Stimulated activated CD8-positive, alpha-beta memory T cell treated with anti-CD3 and anti-CD28 coated beads, Interleukin-4, amount 100 ng/mL, for 1 hour (primary cell): ENCODE results near the gene RERE.

Experiments
- DNase-seq, 2 donors: peaks; one replicate each; pipeline ENCODE4 v3.0.0-alpha.2; 2020; ENCODE audit warnings: low read depth in 2 of 2, low spot score in 1 of 2

Gene RERE

GRCh38 chr1:8357329-8358101 lies 459.9 kb downstream of the RERE start:
- no peak for DNase-seq

DNA sequence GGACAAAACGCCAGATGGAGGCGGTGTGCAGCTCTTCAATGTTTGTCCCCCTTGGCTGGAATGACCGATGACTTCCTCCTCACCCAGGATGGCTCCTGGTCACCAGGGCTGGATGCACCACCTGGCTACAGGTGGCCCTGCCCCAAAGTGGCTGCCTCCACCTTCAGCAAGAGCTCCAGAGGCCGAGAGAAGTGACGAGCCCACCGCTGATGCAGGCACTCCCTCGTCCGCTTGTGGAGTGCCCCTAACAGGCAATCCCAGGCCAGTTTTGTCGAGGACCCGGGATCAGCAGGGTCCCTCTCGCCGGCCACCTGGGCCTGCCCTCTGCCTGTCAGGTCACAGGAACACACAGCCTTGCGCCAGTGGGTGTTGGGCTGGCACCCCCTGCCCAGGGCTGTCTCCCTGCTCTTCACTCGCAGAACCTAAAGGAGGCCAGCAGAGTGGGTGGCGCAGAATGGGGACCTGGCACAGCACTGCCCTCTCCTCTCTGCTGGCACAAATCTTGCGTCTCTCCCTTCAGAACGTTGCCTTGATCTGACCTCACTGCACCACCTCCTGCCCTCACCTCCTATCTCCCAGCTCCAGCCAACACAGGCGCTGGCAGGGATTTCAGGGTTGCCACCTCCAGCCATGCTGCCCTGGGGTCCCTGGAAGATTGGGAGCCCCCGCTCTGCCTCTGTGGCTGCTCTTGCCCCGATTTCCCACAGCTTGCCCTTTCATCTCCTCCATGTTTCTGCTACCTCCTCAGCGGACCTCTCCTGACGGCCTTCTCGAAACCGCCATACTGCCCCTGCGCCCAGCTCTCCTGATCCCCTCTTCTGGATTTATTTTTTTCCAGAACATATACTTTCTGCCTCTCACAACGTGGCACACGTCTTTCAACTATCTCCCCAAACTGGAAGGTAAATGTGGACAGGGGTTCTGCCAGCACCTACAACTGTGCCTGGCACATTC lies 460.9 kb downstream of the RERE start:
- no peak for DNase-seq

DNA sequence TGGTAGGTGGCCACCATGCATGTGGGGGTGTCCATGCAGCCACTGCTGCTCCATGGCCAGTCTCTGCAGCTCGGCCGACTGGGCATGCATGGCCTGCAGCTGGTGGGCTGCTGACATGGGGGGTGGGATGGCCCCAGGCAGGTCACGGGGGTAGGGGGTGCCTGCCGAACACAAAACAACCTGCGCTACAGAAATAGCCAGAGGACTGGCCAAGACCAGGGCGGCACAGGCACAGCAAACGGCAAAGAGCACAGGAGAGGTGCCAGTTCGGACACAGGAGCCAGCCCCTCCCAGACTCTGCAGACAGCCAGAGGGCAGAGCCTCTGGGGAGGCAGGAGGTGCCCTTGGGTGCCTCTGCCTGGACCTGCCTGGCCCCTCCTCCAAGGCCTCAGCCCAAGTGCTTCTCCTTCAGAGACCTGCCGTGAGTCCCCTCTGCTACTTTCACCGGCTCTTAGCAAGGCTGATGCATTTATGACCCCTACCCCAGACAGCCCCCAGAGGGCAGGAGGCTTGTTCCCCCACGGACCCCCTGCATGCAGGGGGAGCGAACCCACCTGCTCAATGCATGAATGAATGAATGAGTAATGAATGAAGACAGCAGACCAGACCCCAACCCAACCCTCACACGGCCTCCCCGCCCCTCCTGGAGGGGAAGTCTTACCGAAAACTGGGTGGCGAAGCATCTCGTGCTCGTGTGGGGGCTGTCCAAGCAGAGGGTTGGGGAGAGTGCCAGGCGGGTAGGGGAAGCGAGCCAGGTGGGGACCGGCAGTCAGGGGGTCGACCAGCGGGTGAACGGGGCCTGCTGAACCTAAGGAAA lies 461.8 kb downstream of the RERE start:
- no peak for DNase-seq

GRCh38 chr1:8354038-8354437 lies 463.4 kb downstream of the RERE start:
- no peak for DNase-seq

GRCh38 chr1:8352886-8353785 lies 464.3 kb downstream of the RERE start:
- no peak for DNase-seq

DNA sequence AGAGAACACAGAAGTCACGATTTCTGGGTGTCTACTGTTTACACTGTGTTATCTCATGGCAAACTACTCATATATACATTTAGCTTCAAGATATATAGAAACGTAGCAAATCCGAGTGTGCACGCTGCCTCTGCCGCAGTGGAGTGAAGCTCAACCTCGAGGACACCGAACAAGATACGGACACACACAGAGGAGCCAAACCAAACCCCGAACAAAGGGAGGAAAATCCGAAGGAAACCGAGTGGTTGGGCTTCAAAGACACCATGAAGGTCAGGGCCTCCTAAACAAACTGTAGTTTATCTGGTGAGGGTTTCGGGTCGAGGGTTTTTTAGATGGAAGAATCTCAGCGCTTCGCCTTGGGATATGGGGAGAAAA lies 465.0 kb downstream of the RERE start:
- DNase-seq, result no peak

GRCh38 chr1:8351693-8352470 lies 465.6 kb downstream of the RERE start:
- DNase-seq, result no peak

DNA sequence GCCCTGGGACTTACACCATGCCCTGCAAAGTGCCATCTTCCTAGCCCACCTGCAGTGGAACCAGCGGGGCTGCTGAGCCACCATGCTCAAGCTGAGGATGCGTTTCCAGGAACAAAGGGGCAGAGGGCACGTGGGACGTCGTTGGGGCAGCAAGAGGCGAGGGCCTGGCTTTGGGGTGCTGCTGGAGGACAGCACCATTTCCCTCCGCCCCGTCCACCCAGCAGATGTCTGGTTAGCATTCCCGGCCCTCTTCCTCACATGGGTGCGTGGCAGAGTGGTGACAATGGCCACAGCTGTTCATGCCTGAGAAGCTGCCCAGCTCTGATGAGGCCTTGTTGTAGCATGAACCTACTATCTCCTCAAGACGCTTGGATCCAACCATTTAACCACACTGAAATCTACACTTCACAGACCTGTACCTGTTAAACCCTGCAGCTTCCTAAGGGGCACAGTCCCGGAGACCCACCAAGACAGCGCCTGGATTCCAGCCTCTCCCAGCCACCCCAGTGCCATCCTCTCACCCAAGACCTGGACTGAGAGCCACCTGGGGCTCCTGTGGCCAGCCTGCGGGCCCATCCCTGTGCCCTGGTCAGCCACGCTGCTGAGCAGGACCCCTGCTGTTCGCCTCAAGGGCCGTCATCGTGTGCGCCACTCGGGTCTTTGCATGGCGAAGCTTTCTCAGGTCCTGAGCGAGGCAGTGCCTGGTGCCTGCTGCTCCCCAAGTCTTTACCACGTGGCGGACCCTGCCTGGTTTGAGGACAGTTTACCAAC lies 466.3 kb downstream of the RERE start:
- no peak for DNase-seq

GRCh38 chr1:8349961-8350360 lies 467.5 kb downstream of the RERE start:
- no peak for DNase-seq

DNA sequence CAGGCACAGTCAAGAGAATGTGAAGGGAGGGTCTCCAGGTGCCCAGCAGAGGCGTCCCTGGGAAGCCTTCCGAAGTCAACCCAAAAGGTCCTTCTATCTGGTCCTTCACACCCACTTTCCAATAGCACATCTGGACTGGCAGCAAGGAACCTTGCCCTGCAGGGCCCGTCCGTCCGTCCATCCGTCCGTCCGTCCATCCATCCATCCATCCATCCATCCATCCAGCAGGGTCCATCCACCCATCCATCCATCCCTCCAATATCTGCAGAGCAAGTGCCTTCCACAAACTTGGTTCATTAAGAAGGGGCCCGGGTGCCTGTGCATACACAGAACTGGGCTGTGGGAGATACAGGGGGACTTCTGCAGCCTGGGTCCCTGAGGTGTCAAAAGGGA lies 468.0 kb downstream of the RERE start:
- no peak for DNase-seq

DNA sequence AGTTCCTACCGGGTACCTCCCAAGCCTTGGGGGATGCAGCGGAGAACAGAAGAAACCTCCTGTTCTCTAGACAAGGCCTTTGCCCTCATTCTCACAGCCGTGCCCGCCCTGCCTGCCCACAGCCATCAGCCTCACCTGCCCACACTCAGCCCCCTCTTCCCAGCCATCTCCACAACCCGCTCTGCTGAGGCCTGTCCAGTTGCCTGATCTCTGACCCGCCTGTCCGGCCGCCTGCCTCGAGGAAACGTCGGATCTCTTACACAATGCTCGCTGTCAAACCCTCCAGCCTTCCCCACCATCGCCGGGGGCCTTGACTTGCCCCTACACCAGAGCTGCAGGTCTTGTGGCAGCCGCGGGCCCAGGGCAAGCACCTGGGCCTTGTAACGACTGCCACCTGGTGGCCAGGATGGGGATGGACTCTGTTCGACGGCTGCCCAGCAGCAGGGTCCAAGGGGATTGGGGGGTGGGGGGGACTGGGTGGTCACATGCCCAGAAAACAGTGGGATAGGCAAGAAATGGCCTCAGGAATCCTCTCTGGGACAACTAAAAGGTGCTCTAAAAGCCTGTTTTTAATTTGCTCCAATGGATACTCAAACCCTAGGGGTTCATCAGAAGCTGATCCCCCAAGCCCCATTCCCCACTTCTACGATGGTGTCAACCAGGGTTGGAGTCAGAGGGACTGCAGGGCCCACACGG lies 468.5 kb downstream of the RERE start:
- peak; percentile 19 to 48 for DNase-seq

DNA sequence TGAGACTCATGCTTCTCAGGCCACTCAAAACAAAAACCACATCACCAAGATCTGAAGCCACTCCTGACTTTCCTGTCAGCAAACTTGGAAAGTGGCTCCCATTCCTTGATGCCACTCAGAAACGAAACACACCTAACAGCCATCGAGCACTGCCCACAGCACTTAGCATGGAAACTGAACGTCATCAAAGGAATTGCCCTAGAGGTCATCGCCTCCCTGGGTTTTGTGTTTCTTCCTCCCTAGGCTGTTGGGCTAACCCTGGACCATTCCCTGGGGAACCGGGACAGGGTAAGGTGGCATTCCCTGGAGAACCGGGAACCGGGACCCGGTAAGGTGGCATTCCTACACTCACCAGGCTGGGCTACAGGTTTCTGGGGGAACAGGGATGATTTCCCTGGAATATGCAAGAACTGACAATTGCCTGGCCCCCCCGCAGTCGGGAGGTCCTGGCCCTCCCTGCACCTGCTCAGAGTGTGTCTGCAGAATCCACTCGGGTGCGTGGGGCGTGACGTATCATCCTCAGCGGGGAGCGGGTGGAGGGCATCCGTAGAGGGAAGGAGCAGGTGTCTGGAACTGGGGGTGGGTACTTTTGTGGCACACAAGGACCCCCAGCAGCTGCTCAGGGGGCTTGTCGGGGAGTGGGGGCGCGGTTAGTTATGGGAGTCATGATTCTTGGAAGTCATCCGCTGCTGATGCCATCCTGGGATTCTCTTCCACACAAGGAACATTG lies 469.2 kb downstream of the RERE start:
- no peak for DNase-seq

DNA sequence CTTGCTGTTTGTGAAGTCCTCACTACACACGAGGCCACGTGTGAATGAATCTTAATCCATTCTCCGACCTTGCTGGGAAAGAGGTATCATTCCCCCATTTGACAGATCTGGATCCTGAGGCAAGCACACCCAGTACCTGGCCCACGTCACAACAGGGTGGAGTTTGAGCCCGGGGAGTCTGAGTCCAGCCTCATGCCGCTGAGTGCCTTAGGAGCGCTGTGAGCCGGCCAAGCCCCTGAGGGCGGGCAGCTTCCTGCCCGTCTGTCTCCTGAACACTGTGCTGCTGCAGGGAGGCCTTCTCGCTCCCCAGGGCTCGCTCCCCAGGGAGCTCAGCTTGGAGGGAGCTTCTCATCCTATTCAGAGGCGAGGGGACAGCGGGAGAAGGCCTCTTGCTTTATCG lies 469.8 kb downstream of the RERE start:
- DNase-seq, result no peak

DNA sequence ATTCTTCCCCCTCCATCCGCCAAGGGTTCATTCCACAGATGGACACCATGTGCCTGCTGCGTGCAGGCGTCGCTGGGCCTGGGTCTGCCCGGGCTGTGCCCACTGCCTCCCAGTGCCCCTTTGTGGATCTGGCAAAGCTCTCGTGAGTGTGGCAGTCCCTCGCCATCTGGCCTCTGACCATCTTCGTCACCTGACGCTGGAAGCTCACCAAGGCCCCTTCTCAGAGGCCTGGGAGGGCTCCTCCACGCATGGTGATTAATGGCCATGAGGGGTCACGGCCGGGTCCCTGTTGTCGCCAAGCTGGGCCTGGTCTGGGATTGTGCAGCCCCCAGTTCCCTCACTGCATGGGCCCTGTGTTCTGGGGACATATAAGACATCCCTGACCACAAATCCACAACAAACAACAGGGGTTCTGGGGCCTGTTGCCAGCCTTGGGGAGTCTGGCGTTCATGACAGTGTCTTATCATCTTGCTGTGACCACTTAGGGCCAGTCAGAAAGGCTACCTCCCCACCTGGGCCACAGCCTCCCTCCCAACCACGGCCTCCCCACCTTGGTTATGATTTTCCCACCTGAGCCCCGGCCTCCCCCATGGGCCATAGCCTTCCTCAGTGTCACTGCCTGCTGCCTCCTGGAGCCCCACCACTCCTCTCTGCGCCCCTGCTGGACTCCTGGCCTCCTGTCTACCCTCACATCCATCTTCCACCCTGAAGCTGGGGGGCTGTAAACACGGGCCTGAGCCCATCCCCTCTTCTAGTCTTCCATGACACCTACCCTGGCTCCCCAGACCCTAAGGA lies 471.6 kb downstream of the RERE start:
- no peak for DNase-seq

GRCh38 chr1:8344893-8345507 lies 472.4 kb downstream of the RERE start:
- DNase-seq, result no peak

DNA sequence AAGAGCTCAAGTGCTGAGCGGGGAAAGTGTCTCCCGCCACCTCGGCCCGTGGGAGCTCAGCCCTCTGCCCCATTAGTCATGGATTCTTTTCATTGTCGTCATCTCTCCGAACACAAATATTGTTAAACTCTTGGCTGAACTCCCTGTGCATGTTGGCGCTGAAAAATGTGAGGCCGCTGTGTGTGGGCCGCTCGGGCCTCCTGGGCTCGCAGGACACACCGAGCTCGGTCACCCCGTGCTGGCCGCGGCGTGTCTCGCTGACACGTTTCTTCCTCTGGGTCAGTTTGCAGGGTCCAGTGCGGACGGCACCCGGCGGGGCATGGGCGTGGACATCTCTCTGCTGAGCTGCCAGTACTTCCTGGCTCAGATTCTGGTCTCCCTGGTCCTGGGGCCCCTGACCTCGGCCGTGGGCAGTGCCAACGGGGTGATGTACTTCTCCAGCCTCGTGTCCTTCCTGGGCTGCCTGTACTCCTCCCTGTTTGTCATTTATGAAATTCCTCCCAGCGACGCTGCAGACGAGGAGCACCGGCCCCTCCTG lies 473.9 kb downstream of the RERE start:
- no peak for DNase-seq
